Right lobe of liver (tissue), 6 donors: ENCODE results near the gene NDRG3. TPM values are rescaled to one million over a fixed set of nuclear protein-coding genes. Genes with fewer than 3 reads are reported as not detected.

Experiments
- ATAC-seq, 4 donors: fragments of 200-7000 bp; cut with Tn5 transposase; one replicate each; pipeline ENCODE4 v1.9.1; 2020; ENCODE audit warnings: mild to moderate bottlenecking in 4 of 4, moderate library complexity in 4 of 4
- DNase-seq, 3 donors: peaks; one replicate each; pipeline ENCODE4 v3.0.0-alpha.2; 2020
- H3K27ac ChIP-seq, 3 donors: fragments of 200-600 bp; one replicate each; pipeline ENCODE4 v1.8.0; 2022
- H3K27me3 ChIP-seq, 2 donors: fragments of 200-600 bp; one replicate each; pipeline ENCODE4 v1.8.0; 2022
- H3K36me3 ChIP-seq, 4 donors: fragments of 200-600 bp; sonication (generic) in 1 of 4; one replicate each; pipeline versions ENCODE4 v1.5.1 to v1.8.0; 2017 to 2022; ENCODE audit warnings: control low read depth in 1 of 4
- H3K4me1 ChIP-seq, 4 donors: fragments of 200-600 bp; sonication (generic) in 1 of 4; one replicate each; pipeline versions ENCODE4 v1.5.1 to v1.8.0; 2017 to 2022; ENCODE audit warnings: control low read depth in 1 of 4
- H3K4me3 ChIP-seq, 3 donors: fragments of 200-600 bp; one replicate each; pipeline ENCODE4 v1.8.0; 2022
- H3K9me3 ChIP-seq, 4 donors: fragments of 200-600 bp; sonication (generic) in 1 of 4; one replicate each; pipeline versions ENCODE4 v1.5.1 to v1.8.0; 2017 to 2022; ENCODE audit warnings: control low read depth in 1 of 4
- CTCF ChIP-seq, 4 donors: fragments of 200-600 bp in 3 of 4; fragments of 450-650 bp in 1 of 4; IDR thresholded peaks; one replicate each; pipeline versions ENCODE4 v1.5.1 to v1.8.0; 2016 to 2022; ENCODE audit warnings: antibody characterized with exemption in 4 of 4, mild to moderate bottlenecking in 2 of 4
- POLR2A ChIP-seq: fragments of 450-650 bp; IDR thresholded peaks from one replicate; pipeline ENCODE4 v1.6.1; 2017; ENCODE audit warnings: antibody characterized with exemption, mild to moderate bottlenecking
- WGBS: methylation state at CpG from one replicate; pipeline ENCODE4 v1.1.6; 2018; ENCODE audit warnings: low coverage, low lambda C conversion rate; ENCODE audit not compliant: insufficient coverage; ENCODE audit errors: missing lambda C conversion rate; 5-methylcytosine and 5-hydroxymethylcytosine counted together
- intact Hi-C, 2 donors: fragments of 100-400 bp; cut with DNase I; formaldehyde crosslinking; loops; one replicate each; pipeline versions ENCODE4 v1.11.2 to v1.14.1; 2022
- total RNA-seq, 6 experiments: library from RNA; depleted of rRNA in 2 of 6; stranded (reverse); fragments of >200 nt in 2 of 6; fragmentation: NEBNext Ultra II Directional in 3 of 6; extraction: Animal tissue kit (Norgen Biotek cat#: 25700) in 3 of 6; gene quantifications; one replicate each; pipeline versions ENCODE4 v1.1.0 to v1.2.4, GENCODE V29; 2016 to 2023
- donor health status: DM: no; HTN: yes; CAD: no.
- donor health status: DM: no; HTN: no; CAD: no.
- donor health status: DM: no; HTN: no; CAD: no.
- donor health status: DM: no; HTN: yes; CAD: no.
- donor health status: DM: no; HTN: yes; CAD: no.

NDRG3 gene
- total RNA-seq, 6 experiments from 2014 or later: 5.2 to 8.0 (median 7.0) TPM

DNA sequence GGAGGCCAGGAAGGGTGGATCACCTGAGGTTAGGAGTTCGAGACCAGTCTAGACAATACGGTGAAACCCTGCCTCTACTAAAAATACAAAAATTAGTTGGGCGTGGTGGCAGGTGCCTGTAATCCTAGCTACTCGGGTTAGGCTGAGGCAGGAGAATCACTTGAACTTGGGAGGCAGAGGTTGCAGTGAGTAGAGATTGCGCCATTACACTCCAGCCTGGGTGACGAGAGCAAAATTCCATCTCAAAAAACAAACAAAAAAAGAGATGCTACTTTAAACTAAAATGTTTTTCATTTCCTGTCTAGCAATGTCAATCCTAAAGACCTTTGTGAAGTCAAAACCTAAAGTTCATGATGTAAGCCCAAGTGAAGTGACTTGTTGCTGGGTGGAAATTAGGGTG, 14.8 kb upstream of the NDRG3 start:
- Histone ChIP-seq H3K27ac (no peak overlapping the region), H3K4me1 (no peaks in the 10 kb centered on the region), H3K9me3 (no peaks in the 10 kb centered on the region), H3K36me3 (no peaks in the 10 kb centered on the region), H3K4me3 (no peak overlapping the region), H3K27me3 (no peaks in the 10 kb centered on the region)
- ATAC-seq (no peak), DNase-seq (no peak)
- TF ChIP-seq POLR2A: no peak
- no peak for TF ChIP-seq CTCF (IDR thresholded peaks at IDR 0.05)
- intact Hi-C loops: no loop called here
- 76% methylated on average over 6 of the region's 6 CpGs for WGBS

GRCh38 chr20:36758276-36758675, 12.4 kb upstream of the NDRG3 start:
- no peak for ATAC-seq

DNA sequence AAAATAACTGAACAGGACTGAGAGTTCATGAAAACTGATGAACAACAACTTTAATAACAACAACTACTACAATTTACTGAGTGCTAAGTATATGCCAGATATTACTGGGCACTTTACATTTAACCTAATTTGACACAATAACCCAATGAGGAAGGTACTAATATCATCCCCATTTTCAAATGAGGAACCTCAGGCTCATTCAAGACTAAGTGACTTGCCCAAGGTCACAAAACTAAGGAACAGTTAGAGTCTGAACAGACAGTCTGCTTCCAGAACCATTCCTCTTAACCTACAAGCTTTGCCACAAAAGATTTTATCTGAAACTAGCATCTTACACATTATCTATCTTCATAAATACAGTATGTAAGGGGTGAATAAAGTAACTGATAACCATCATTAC, 10.6 kb upstream of the NDRG3 start:
- no peak overlapping the region for H3K27ac ChIP-seq
- no peak overlapping the region for H3K4me3 ChIP-seq
- TF ChIP-seq POLR2A: no peak
- TF ChIP-seq CTCF (IDR thresholded peaks at IDR 0.05): no peak
- intact Hi-C loops: loop anchor here in 1 of 2 donors (10.0 kb wide), 1 partner anchor 142 kb away; no protein-coding TSS in a partner anchor
- H3K27me3 ChIP-seq: no peaks in the 10 kb centered on the region
- no peaks in the 10 kb centered on the region for H3K4me1 ChIP-seq
- H3K9me3 ChIP-seq: no peaks in the 10 kb centered on the region
- ATAC-seq: peak in 1 of 4 donors; percentile 14
- no peak for DNase-seq
- H3K36me3 ChIP-seq: no peaks in the 10 kb centered on the region

More at GRCh38 chr20:36758276-36758675, 12.4 kb upstream of the NDRG3 start:
- Histone ChIP-seq H3K36me3 (no peaks in the 10 kb centered on the region), H3K4me3 (no peak overlapping the region), H3K4me1 (no peaks in the 10 kb centered on the region), H3K27me3 (no peaks in the 10 kb centered on the region), H3K27ac (peak overlapping the region in 2 of 3 donors; percentile 11 to 53), H3K9me3 (no peaks in the 10 kb centered on the region)
- no peak for TF ChIP-seq CTCF (IDR thresholded peaks at IDR 0.05)
- no peak for TF ChIP-seq POLR2A
- intact Hi-C loops: loop anchor here in 1 of 2 donors (10.0 kb wide), 1 partner anchor 143 kb away; no protein-coding TSS in a partner anchor
- WGBS: 71% methylated on average over 1 of the region's 1 CpG
- no peak for DNase-seq

DNA sequence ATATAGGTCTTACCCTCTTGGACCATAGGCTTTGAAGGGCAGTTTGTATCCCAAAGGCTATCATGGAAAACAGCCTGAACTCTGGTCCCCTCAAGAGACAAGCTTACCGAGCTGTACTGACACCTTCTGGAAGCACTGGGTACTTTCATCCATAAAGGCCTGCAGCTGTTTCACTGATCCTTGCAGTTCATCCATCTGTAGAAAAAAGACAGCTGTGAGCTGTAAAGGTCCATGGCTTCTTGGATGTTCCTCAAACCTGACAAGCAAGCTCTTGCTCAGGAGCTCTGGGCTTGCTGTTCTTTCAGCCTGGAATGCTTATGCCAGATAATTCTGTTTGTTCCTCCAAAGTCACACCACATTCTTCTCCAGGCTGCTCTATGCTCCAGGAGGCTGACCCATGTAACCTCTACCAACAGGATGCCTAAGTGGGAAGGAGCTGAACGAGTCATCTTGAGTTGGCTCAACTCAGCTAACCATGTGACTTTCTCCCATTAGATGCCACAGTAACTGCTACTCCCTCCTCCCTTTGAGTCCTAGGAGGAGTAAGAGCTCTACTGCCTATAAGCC, 8.8 kb upstream of the NDRG3 start:
- 10% methylated on average over 2 of the region's 2 CpGs for WGBS
- Histone ChIP-seq H3K27me3 (no peaks in the 10 kb centered on the region), H3K36me3 (no peaks in the 10 kb centered on the region), H3K9me3 (no peaks in the 10 kb centered on the region), H3K4me3 (no peak overlapping the region), H3K27ac (no peak overlapping the region), H3K4me1 (no peaks in the 10 kb centered on the region)
- TF ChIP-seq POLR2A (no peak), CTCF (IDR thresholded peaks at IDR 0.05) (peak; percentile 74 to 83 (median 78))
- peak; percentile 94 to 97 (median 96) for ATAC-seq
- no peak for DNase-seq
- intact Hi-C loops: loop anchor here in 1 of 2 donors (10.0 kb wide), 1 partner anchor 140 kb away; no protein-coding TSS in a partner anchor
